Measurements from ENCODE around the gene PRSS21.

Gene PRSS21

GRCh38 chr16:2826591-2827373 lies 9.7 kb downstream of the PRSS21 start:
- no peak for DNase-seq

DNA sequence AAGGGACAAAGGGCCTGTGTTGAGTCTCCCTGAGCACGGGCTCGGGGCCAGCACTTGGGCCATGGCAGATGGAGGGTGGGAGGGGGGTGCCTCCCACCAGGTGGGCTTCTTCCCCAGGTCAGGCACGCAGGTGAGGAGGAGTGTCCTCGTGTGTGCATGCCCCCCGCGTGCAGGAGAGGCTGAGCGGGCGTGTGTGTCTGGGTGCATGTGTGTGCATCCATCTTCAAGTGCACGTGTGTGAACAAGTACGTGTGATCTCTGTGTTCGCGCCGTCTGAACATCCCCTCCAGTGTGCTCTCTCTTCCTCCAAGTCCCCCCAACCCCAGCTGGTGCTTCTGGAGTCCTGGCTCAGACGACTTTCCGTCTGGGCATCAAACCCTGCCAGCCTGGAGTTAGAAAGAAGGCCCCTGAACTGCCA lies 10.3 kb downstream of the PRSS21 start:
- DNase-seq = no peak

GRCh38 chr16:2827831-2828520 lies 10.9 kb downstream of the PRSS21 start:
- DNase-seq = no peak

GRCh38 chr16:2828521-2828840 lies 11.4 kb downstream of the PRSS21 start:
- DNase-seq = no peak

GRCh38 chr16:2828876-2829430 lies 11.9 kb downstream of the PRSS21 start:
- no peak for DNase-seq

DNA sequence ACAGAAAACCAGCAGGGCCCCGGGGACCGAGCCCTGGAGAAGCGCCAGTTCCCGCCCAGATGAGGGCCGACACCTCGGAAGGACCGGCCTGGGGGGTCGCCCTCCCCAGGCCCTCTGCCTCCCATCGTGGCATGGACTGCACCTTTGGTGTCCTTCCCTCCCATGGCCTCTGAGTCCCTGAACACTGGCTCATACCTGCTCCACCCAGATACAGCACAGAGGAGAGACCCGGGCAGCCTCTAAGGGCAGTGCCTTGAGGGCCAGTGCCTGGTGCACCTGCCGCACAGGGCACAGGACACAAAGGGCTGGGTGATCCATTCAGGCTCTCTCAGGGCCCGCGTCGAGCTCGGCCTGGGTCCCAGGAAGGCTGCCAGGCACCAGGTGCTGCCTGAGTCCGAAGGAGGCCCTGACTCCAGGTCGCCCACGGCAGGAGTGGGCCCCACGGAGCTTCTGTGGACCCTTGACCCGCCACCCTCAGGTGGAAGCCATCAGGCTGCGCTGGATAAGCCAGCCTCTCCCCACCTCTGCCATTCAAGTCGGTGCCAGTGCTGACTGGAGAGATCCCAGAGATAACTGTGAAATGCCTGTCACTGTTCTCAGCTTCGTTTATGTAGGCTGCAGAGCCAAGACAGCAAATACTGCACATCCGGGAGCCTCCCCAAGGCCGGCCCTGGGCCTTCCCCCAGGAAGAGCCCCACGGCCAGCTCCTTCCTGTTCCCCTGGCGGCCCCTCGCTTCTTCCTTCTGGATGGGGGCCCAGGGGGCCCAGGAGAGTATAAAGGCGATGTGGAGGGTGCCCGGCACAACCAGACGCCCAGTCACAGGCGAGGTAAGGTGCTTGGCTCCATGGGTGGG lies 12.7 kb downstream of the PRSS21 start, which contains the start of gene ZG16B:
ZG16B (plus strand) TSS at position 803 of the 854 bp plus-strand sequence. CDS start 139 bp downstream, outside the sequence.
- no peak for DNase-seq

DNA sequence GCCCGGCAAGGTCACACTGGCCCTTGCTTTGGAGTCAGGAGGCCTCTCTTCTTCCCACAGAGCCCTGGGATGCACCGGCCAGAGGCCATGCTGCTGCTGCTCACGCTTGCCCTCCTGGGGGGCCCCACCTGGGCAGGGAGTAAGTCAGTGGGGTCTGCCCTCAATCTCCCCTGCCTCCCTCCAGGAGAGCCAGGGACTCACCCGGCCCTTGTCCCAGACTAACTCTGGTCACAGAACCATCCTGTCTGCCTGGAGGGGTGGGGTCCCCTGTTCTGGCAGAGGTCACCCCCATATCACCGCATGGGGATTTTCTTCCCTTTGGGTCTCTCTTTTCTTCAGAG lies 13.3 kb downstream of the PRSS21 start:
- DNase-seq = no peak

DNA sequence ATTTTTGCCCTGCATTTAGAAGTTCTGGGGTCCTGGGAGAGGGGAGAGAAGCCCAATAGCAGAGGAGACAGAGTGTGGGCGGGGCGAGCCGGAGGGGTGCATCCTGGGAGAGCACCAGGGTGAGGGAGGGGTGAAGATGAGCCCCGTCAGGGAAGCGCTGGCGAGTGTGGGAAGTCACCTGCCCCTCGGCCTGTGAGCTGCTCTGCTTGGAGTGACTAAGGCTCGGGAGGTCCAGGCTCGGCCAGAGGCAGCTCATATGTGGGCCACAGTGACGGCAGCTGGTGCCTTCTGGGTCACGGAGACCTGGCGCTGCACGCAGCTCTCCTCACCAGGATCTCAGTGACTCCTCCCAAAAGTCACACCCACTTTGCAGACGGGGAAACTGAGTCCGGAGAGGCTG lies 14.2 kb downstream of the PRSS21 start:
- DNase-seq = no peak

- no peak for DNase-seq
Observed at GRCh38 chr16:2833776-2834175, 16.7 kb downstream of the PRSS21 start.

DNA sequence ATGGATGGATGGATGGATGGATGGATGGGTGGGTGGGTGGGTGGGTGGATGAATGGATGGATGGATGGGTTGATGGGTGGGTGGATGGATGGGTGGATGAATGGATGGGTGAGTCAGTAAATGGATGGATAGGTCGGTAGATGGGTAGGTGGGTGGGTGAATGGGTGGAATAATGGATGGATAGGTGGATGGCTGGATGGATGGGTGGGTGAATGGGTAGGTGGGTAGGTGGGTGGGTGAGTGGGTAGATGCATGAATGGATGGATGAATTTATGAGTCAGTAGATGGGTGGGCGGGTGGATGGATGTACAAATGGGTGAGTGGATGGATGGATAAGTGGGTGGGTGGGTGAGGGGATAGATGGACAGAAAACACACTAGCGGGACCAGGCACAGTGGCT lies 17.9 kb downstream of the PRSS21 start:
- DNase-seq = no peak

DNA sequence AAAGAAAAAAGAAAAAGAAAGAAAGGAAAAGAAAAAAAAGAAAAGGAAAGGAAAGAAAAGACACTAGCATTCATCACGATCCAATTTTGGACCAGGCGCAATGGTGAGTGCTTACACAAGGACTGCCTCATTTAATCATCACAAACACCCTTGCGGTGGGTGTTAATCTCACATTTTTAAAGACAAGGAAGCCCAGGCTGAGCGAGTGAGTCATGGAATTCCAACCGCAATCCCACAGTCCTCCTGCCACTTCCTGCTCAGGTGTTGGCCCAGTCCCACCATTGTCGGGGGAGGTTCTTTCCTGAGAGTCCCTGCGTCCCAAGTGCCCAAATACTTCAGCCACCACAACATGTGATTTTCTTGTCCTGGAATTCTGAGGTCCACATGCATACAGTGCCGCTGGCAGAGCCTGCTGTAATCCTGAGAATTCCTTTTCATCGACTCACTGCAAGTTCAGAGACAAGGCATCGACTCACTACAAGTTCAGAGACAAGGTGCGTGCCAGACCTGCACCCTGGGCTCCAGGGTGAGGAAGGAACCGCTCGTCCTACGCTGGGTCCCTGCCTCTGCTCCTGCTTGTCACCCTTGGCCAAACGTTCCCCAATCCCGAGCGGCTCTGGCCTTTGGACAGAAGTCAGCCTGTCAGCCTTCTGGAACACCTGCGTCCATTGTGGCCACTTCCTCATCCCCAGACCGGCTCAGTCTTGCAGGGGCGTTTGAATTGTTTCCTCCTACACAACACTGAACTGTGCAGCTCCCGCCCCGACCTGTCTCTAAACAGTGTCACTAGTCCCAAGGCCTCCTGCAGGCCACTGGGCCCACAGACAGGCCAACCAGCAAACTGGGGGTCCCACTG lies 18.8 kb downstream of the PRSS21 start:
- no peak for DNase-seq

GRCh38 chr16:2836646-2837508 lies 19.8 kb downstream of the PRSS21 start:
- DNase-seq = no peak

DNA sequence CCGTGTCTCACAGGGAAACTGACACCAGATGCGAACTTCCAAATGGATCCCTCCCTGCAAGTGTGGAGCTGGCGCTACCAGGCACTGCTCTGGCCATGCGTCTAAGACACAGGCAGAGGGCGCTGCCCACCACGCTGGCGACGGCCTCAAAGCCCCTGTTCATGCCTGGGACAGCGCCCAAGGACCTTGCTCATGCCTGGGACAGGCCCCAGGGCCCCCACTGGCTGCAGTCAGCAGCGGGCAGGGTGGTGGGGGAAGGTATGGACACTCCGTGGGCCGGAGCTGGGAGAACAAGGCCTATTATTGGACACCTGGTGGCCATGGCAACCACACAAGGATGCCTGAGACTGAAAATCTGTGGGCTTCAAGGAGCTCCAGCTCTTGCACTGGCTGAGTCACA lies 21.9 kb downstream of the PRSS21 start:
- peak; percentile 75 for DNase-seq

DNA sequence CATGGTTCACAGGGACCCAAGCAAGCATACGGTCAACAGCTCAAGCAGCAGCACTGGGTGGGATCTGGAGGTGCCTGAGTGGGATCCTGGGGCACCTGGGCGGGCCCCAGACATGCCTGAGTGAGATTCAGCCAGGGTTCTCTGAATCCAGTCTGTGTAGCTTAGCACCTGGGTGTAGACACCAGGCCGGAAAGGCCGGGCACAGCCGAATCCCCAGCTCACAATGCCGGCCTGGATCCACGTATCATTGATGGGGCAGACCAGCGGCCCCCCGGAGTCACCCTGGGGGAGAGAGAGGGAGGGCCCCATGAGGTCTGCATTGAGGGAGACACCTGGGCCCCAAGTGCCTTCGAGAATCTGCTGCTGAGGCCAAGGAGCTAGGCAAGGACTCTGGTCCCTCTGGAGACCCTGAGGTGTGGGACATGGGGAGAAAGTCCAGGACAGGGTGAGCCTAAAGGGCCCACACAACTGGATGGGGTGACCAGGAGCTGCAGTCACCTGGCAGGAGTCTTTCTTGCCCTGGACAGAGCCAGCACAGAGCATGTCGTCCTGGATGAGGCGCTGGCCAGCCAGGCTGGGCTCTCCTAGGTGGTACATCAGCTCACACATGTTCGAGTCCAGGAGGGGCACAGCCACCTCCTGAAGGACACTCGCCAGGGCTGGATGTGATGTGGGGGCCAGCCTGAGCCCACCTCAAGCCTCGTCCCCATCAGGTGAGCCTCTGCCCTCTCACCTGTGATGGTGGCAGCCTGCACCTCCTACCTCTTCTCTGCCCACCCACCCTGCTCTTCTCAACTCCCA lies 22.8 kb downstream of the PRSS21 start:
- no peak for DNase-seq

DNA sequence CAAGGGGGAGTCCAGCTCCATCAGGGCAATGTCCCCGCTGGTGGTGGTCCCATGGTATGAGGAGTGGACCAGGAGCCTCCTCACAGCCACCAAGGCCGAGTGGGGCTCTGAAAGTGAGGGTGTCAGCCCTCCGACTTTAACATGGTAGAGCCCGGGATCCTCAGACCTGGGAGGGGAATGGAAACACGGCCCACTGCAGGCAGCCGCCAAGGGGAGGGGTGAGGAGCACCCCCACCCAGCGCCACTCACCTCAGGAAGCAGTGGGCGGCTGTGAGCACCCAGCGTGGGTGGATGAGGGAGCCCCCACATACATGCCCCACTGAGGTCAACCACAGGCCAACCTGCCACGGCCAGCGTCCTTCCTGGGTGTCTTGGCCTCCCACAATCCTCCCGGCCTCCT lies 23.9 kb downstream of the PRSS21 start:
- DNase-seq = no peak

- DNase-seq = no peak
Observed at GRCh38 chr16:2841606-2842339, 24.7 kb downstream of the PRSS21 start.

DNA sequence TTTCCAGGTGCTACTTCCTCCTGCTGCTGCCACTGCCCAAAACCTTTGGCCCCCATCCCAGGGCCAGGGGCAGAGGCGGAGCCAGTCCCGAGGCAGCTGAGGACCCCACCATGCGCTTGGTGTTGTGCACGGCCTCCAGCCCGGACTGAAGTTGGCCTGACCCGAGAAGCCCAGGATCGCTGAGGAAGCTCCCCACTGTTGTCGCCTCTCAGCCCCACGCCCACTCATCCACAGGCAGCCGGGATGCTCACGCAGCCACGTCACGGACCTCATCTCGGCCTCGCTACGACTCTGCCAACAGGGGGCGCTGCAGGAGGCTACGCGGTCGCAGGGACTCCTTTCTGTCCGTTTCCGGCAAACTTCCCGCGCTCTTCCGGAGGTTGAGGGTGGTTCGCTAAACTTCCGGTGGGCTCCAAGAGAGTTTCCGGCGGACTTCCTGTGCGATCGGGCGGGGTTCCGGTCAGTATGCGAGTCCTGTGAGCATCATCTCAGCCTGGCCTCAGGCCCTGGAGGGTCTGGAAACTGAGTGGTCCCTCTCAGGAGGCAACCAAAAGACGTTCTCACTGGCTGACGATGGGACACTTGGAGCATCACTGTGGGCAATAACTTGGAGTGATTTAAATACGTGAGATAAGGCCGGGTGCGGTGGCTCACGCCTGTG lies 25.4 kb downstream of the PRSS21 start:
- DNase-seq = peak; percentile 59

GRCh38 chr16:2843526-2843925 lies 26.5 kb downstream of the PRSS21 start:
- no peak for DNase-seq

- DNase-seq = no peak
Observed at GRCh38 chr16:2845116-2845515, 28.1 kb downstream of the PRSS21 start.

Measured in suppressor macrophage treated with lipopolysaccharide for 4 hours (primary cell).